ENCODE measurements around the gene SPATA31E1.

DNA sequence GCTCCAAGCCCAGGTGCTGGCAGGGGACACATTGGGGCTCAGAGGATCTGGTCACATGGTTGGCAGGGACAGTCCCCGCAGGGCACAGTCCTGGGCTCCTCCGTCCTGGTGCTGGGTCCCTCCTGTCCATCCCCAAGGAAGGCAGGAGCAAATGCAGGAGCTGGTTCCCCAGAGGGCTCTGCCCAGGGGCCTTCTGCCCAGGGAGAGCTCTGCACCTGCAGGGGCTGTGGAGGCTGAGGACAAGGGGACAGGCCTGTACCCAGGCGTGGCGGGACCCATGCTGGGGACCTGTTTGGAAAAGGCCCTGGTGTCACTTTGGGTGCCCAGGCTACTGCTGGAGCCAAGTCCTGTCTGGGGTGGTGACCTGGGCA, 7.2 kb downstream of the SPATA31E1 start:
- TF ChIP-seq, protein P1, sequence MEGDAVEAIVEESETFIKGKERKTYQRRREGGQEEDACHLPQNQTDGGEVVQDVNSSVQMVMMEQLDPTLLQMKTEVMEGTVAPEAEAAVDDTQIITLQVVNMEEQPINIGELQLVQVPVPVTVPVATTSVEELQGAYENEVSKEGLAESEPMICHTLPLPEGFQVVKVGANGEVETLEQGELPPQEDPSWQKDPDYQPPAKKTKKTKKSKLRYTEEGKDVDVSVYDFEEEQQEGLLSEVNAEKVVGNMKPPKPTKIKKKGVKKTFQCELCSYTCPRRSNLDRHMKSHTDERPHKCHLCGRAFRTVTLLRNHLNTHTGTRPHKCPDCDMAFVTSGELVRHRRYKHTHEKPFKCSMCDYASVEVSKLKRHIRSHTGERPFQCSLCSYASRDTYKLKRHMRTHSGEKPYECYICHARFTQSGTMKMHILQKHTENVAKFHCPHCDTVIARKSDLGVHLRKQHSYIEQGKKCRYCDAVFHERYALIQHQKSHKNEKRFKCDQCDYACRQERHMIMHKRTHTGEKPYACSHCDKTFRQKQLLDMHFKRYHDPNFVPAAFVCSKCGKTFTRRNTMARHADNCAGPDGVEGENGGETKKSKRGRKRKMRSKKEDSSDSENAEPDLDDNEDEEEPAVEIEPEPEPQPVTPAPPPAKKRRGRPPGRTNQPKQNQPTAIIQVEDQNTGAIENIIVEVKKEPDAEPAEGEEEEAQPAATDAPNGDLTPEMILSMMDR (IDR thresholded peaks at IDR 0.05), result no peak
- TF ChIP-seq POLR2A (IDR thresholded peaks at IDR 0.05), result no peak
